IMR-90 (cell line): ENCODE data around the gene SLC35D2. TPM values are rescaled to one million over a fixed set of nuclear protein-coding genes. Genes with fewer than 3 reads are reported as not detected.

Experiments used
- ATAC-seq: fragments of 200-7000 bp; cut with Tn5 transposase; 2 replicates; pipeline ENCODE4 v1.9.1; 2020; ENCODE audit warnings: low read depth, mild to moderate bottlenecking, moderate library complexity
- BruUV-seq: library from RNA; stranded (reverse); fragments of 400-500 nt; replicated peaks from 2 replicates; lab custom pipeline; 2021; lab: Mats Ljungman, UMichigan
- CTCF ChIA-PET: fragments of 300-600 bp; formaldehyde crosslinking; extraction: SDS; loops from one replicate; lab custom pipeline; 2021; ENCODE audit warnings: antibody characterized with exemption; lab: Yijun Ruan, JAX
- POLR2A ChIA-PET: fragments of 300-600 bp; sonication (Branson Sonifier 250); formaldehyde crosslinking; loops from one replicate; lab custom pipeline; 2022; ENCODE audit warnings: antibody characterized with exemption; ENCODE audit not compliant: unreplicated experiment; lab: Charles Lee
- DNase-seq: peaks from one replicate; pipeline ENCODE4 v3.0.0; 2013
- H2AFZ ChIP-seq: replicated peaks from 2 replicates; pipeline ENCODE3; 2013; ENCODE audit warnings: low read length, mild to moderate bottlenecking; ENCODE audit not compliant: poor library complexity
- H2AK5ac ChIP-seq: 2 replicates; pipeline ENCODE4 v1.6.1; 2013; ENCODE audit warnings: low read depth, low read length, inconsistent platforms
- H2AK9ac ChIP-seq: replicated peaks from 2 replicates; pipeline ENCODE3; 2013; ENCODE audit warnings: mild to moderate bottlenecking, low read depth, low read length, moderate library complexity; ENCODE audit not compliant: poor library complexity
- H2BK120ac ChIP-seq: 2 replicates; pipeline ENCODE4 v1.6.1; 2013; ENCODE audit warnings: low read depth, low read length, inconsistent platforms
- H2BK15ac ChIP-seq: 3 replicates; pipeline ENCODE4 v1.6.1; 2013; ENCODE audit warnings: low read depth, low read length, inconsistent platforms
- H2BK20ac ChIP-seq: 2 replicates; pipeline ENCODE4 v1.6.1; 2013; ENCODE audit warnings: low read depth, mild to moderate bottlenecking, inconsistent platforms, low read length, moderate library complexity
- H2BK5ac ChIP-seq: 2 replicates; pipeline ENCODE4 v1.6.1; 2013; ENCODE audit warnings: mild to moderate bottlenecking, low read depth, low read length, inconsistent platforms; ENCODE audit not compliant: poor library complexity, severe bottlenecking
- H3K14ac ChIP-seq: replicated peaks from 2 replicates; pipeline ENCODE4 v1.6.1; 2013; ENCODE audit warnings: low read depth, low read length, inconsistent platforms
- H3K18ac ChIP-seq: 2 replicates; pipeline ENCODE4 v1.6.1; 2013; ENCODE audit warnings: low read depth, low read length, control low read depth
- H3K23ac ChIP-seq: 2 replicates; pipeline ENCODE4 v1.6.1; 2013; ENCODE audit warnings: low read depth, low read length, inconsistent platforms
- H3K27ac ChIP-seq: 2 replicates; pipeline ENCODE4 v1.5.1; 2013; ENCODE audit warnings: mild to moderate bottlenecking, control low read depth, low read length; ENCODE audit not compliant: insufficient read depth
- H3K27me3 ChIP-seq: 2 replicates; pipeline ENCODE4 v1.6.1; 2013; ENCODE audit warnings: low read length; ENCODE audit not compliant: control insufficient read depth, insufficient read depth
- H3K36me3 ChIP-seq: 2 replicates; pipeline ENCODE4 v1.6.1; 2013; ENCODE audit warnings: low read length, mixed read lengths; ENCODE audit not compliant: control insufficient read depth, insufficient read depth
- H3K4ac ChIP-seq: 2 replicates; pipeline ENCODE4 v1.6.1; 2013; ENCODE audit warnings: low read depth, low read length, inconsistent platforms
- H3K4me1 ChIP-seq: 2 replicates; pipeline ENCODE4 v1.6.1; 2013; ENCODE audit warnings: low read length, mixed read lengths; ENCODE audit not compliant: control insufficient read depth, insufficient read depth
- H3K4me2 ChIP-seq: 2 replicates; pipeline ENCODE4 v1.6.1; 2013; ENCODE audit warnings: low read depth, mild to moderate bottlenecking, control low read depth, low read length, moderate library complexity
- H3K4me3 ChIP-seq: 2 replicates; pipeline ENCODE4 v1.5.1; 2013; ENCODE audit warnings: low read depth, mild to moderate bottlenecking, control low read depth, low read length, moderate library complexity; ENCODE audit not compliant: insufficient read depth
- H3K56ac ChIP-seq: 2 replicates; pipeline ENCODE4 v1.6.1; 2013; ENCODE audit warnings: low read length, inconsistent platforms; ENCODE audit not compliant: insufficient read depth; ENCODE audit errors: extremely low read depth
- H3K79me1 ChIP-seq, 2 experiments: 2 replicates each; pipeline ENCODE4 v1.6.1; 2013; ENCODE audit warnings: low read length in 2 of 2, inconsistent platforms in 1 of 2, low read depth in 1 of 2
- H3K9ac ChIP-seq: 2 replicates; pipeline ENCODE4 v1.6.1; 2013; ENCODE audit warnings: low read depth, low read length, control low read depth
- H3K9me1 ChIP-seq: 2 replicates; pipeline ENCODE4 v1.6.1; 2013; ENCODE audit warnings: low read length, inconsistent platforms; ENCODE audit not compliant: insufficient read depth
- H3K9me3 ChIP-seq: 2 replicates; pipeline ENCODE4 v1.6.1; 2013; ENCODE audit warnings: low read length; ENCODE audit not compliant: control insufficient read depth, insufficient read depth
- H4K20me1 ChIP-seq: 2 replicates; pipeline ENCODE4 v1.6.1; 2013; ENCODE audit warnings: low read length, inconsistent platforms; ENCODE audit not compliant: insufficient read depth
- H4K5ac ChIP-seq: 2 replicates; pipeline ENCODE4 v1.6.1; 2013; ENCODE audit warnings: mild to moderate bottlenecking, low read depth, low read length, control low read depth
- H4K8ac ChIP-seq, 2 experiments: 2 replicates each; pipeline ENCODE4 v1.6.1; 2013; ENCODE audit warnings: low read depth in 2 of 2, low read length in 2 of 2, control low read depth in 1 of 2, inconsistent platforms in 1 of 2
- H4K91ac ChIP-seq: 2 replicates; pipeline ENCODE4 v1.6.1; 2013; ENCODE audit warnings: low read depth, low read length, inconsistent platforms; ENCODE audit not compliant: insufficient read depth
- CEBPB ChIP-seq: IDR thresholded peaks from 2 replicates; pipeline ENCODE4 v1.6.1; 2012; ENCODE audit warnings: low read depth, low read length, improper control_type of control experiment
- CHD1 ChIP-seq: IDR thresholded peaks from 2 replicates; pipeline ENCODE4 v1.6.1; 2012; ENCODE audit warnings: low read depth, low read length, improper control_type of control experiment
- FOS ChIP-seq: fragments of 150-350 bp; IDR thresholded peaks from 2 replicates; pipeline ENCODE4 v1.6.1; 2016; ENCODE audit warnings: low read depth, low read length
- MAFK ChIP-seq: IDR thresholded peaks from 2 replicates; pipeline ENCODE4 v1.6.1; 2012; ENCODE audit warnings: low read depth, low read length, improper control_type of control experiment
- MAZ ChIP-seq: IDR thresholded peaks from 2 replicates; pipeline ENCODE4 v1.6.1; 2012; ENCODE audit warnings: low read depth, mild to moderate bottlenecking, low read length, improper control_type of control experiment, moderate library complexity, borderline replicate concordance
- NFE2L2 ChIP-seq: fragments of 150-350 bp; IDR thresholded peaks from 2 replicates; pipeline ENCODE4 v1.6.1; 2016; ENCODE audit warnings: low read depth, mild to moderate bottlenecking, low read length
- POLR2A ChIP-seq: IDR thresholded peaks from 2 replicates; pipeline ENCODE4 v1.6.1; 2012; ENCODE audit warnings: mild to moderate bottlenecking, low read depth, low read length
- RFX5 ChIP-seq: IDR thresholded peaks from 2 replicates; pipeline ENCODE4 v1.8.0; 2012; ENCODE audit warnings: low read depth, mild to moderate bottlenecking, low read length, moderate library complexity
- SMC3 ChIP-seq: fragments of 150-350 bp; IDR thresholded peaks from 2 replicates; pipeline ENCODE4 v1.6.1; 2016; ENCODE audit warnings: low read depth, mild to moderate bottlenecking, antibody characterized with exemption, low read length, moderate library complexity
- WGBS, 2 experiments: methylation state at CpG; one replicate each; pipeline versions ENCODE4 v1.1.5 to v1.1.7; 2013; ENCODE audit warnings: missing lambda C conversion rate in 2 of 2; ENCODE audit not compliant: insufficient read length in 1 of 2; ENCODE audit errors: extremely low coverage in 2 of 2; 5-methylcytosine and 5-hydroxymethylcytosine counted together
- dilution Hi-C: fragments of 300-500 bp; cut with HindIII; formaldehyde crosslinking; loops from one replicate; pipeline ENCODE4 v1.14.3; 2018; ENCODE audit warnings: low sequenced_read_pairs; ENCODE audit not compliant: unreplicated experiment
- in situ Hi-C: fragments of 300-500 bp; cut with MboI; formaldehyde crosslinking; loops from 3 replicates; pipeline ENCODE4 v1.14.3; 2019; ENCODE audit warnings: low sequenced_read_pairs, inconsistent platforms, mixed read lengths
- intact Hi-C: fragments of 100-400 bp; cut with micrococcal nuclease; formaldehyde crosslinking; loops from 2 replicates; pipeline ENCODE4 v1.10.0; 2022
- polyA plus RNA-seq, 3 experiments: library from polyadenylated mRNA; depleted of rRNA; stranded (reverse); fragments of >200 nt; gene quantifications; 2 replicates each; pipeline ENCODE4 v1.2.3, GENCODE V29; 2012; ENCODE audit warnings: low replicate concordance in 1 of 3
- total RNA-seq: library from RNA; depleted of rRNA; stranded (reverse); fragments of >200 nt; gene quantifications from 2 replicates; pipeline ENCODE4 v1.2.3, GENCODE V29; 2012
- TF ChIP-seq, protein P1 (sequence below): conservative IDR thresholded peaks from 2 replicates; pipeline ENCODE4 v1.5.1; 2012; ENCODE audit warnings: mild to moderate bottlenecking, low read depth, low read length, improper control_type of control experiment
- TF ChIP-seq, protein P2 (sequence below): fragments of 150-350 bp; IDR thresholded peaks from 2 replicates; pipeline ENCODE4 v1.6.1; 2016; ENCODE audit warnings: low read depth, mild to moderate bottlenecking, low read length, moderate library complexity, borderline replicate concordance
- TF ChIP-seq, protein P3 (sequence below): fragments of 150-350 bp; IDR thresholded peaks from 2 replicates; pipeline ENCODE4 v1.6.1; 2017; ENCODE audit warnings: mild to moderate bottlenecking, antibody characterized with exemption, low read length, low read depth

SLC35D2 gene
- total and polyA plus RNA-seq, 2 of the 4 experiments (the other 2 are of a cell fraction), result 9.7 to 11.8 TPM

DNA sequence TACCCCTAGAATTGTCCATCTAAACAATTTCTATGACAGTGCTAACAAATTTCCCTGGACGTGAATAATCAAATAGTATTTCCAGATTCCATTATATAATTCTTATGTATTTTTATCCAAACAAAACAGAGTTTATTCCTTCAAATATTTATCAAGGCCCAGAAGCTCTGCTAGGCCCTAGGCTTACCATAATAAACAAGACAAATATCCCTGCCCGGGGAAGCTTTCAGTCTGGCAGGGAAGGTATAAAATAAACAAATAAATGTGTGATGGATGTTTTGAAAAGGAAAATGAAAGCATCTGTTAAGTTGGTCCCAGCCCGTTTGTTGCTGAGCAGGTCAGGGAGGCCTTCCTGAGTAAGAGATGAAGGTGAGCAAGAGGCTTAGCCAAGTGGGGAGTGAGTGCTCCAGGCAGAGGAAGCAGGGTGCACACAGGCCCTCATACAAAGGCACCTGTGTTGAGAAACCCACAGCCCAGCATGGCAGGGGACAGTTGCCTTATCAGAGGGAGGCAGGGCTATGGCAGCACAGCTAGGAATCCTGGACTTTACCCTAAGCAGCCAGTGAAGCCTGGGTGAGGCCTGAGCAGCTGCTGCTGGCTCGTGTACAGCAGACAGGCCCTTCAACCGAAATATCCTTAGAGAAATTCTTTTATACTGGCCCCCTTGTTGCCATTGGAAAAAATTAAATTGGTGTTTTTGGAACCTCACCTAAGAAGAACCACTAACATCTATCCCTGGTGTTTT is 7.7 kb upstream of the SLC35D2 start:
- 25% methylated on average over 1 of the region's 5 CpGs; no CpG with 5 or more reads in 1 of the 2 experiments for WGBS, 2 experiments
- POLR2A ChIA-PET, result no interaction called here
- in situ Hi-C loops, result loop anchor here (10.0 kb wide), 1 partner anchor 56 kb away; no protein-coding TSS in a partner anchor

More for the DNA sequence above, 7.7 kb upstream of the SLC35D2 start:
- DNase-seq (peak; percentile 37), ATAC-seq (peak; percentile 91)
- Histone ChIP-seq H3K36me3 (no peaks in the 10 kb centered on the region; the same call in 1 of the 2 replicates), H2AK5ac (no peak overlapping the region; the same call in 1 of the 2 replicates), H3K9me1 (peaks cover 3% of the 10 kb centered on the region; the same call in 1 of the 2 replicates), H3K79me1 (peaks cover 0 to 24% of the 10 kb centered on the region in 2 experiments; a peak in 1 of 4 replicates), H3K27ac (peak overlapping the region; percentile 51; the same call in 1 of the 2 replicates), H2AFZ (peak overlapping the region; percentile 86), H3K56ac (no peak overlapping the region), H3K4me3 (no peak overlapping the region), H2BK5ac (no peak overlapping the region), H3K4me2 (peak overlapping the region; percentile 47), H3K18ac (peak overlapping the region; percentile 34; the same call in 1 of the 2 replicates), H2BK120ac (peak overlapping the region; percentile 20), H3K9me3 (no peaks in the 10 kb centered on the region), H3K4ac (peak overlapping the region; percentile 30; the same call in 1 of the 2 replicates), H3K9ac (0 out of 2 replicates have a peak overlapping the region, but pooled peaks have one; percentile 0), H2AK9ac (peak overlapping the region; percentile 31), H2BK20ac (no peak overlapping the region), H4K5ac (peak overlapping the region; percentile 91), H4K20me1 (no peaks in the 10 kb centered on the region), H3K23ac (no peak overlapping the region), H3K27me3 (no peaks in the 10 kb centered on the region), H3K4me1 (peaks cover 3% of the 10 kb centered on the region), H2BK15ac (no peak overlapping the region), H4K8ac (peak overlapping the region in 1 of 2 experiments; percentile 74; a peak in 2 of 4 replicates), H3K14ac (peak overlapping the region; percentile 13; the same call in 1 of the 2 replicates), H4K91ac (no peak overlapping the region)
- TF ChIP-seq MAFK (no peak), CEBPB (no peak), SMC3 (no peak), CHD1 (no peak), MAZ (no peak), RFX5 (no peak), POLR2A (no peak), NFE2L2 (no peak), FOS (no peak)
- TF ChIP-seq, protein P1, sequence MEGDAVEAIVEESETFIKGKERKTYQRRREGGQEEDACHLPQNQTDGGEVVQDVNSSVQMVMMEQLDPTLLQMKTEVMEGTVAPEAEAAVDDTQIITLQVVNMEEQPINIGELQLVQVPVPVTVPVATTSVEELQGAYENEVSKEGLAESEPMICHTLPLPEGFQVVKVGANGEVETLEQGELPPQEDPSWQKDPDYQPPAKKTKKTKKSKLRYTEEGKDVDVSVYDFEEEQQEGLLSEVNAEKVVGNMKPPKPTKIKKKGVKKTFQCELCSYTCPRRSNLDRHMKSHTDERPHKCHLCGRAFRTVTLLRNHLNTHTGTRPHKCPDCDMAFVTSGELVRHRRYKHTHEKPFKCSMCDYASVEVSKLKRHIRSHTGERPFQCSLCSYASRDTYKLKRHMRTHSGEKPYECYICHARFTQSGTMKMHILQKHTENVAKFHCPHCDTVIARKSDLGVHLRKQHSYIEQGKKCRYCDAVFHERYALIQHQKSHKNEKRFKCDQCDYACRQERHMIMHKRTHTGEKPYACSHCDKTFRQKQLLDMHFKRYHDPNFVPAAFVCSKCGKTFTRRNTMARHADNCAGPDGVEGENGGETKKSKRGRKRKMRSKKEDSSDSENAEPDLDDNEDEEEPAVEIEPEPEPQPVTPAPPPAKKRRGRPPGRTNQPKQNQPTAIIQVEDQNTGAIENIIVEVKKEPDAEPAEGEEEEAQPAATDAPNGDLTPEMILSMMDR, result no peak
- TF ChIP-seq, protein P2, sequence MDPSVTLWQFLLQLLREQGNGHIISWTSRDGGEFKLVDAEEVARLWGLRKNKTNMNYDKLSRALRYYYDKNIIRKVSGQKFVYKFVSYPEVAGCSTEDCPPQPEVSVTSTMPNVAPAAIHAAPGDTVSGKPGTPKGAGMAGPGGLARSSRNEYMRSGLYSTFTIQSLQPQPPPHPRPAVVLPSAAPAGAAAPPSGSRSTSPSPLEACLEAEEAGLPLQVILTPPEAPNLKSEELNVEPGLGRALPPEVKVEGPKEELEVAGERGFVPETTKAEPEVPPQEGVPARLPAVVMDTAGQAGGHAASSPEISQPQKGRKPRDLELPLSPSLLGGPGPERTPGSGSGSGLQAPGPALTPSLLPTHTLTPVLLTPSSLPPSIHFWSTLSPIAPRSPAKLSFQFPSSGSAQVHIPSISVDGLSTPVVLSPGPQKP, result no peak
- TF ChIP-seq, protein P3, sequence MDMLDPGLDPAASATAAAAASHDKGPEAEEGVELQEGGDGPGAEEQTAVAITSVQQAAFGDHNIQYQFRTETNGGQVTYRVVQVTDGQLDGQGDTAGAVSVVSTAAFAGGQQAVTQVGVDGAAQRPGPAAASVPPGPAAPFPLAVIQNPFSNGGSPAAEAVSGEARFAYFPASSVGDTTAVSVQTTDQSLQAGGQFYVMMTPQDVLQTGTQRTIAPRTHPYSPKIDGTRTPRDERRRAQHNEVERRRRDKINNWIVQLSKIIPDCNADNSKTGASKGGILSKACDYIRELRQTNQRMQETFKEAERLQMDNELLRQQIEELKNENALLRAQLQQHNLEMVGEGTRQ, result no peak
- intact Hi-C loops, result no loop called here
- dilution Hi-C loops, result no loop called here
- CTCF ChIA-PET, result no interaction called here
- no TSS peak for BruUV-seq
